Upper lobe of right lung (tissue), 1 donor: Measurements from ENCODE around the gene HIVEP3. TPM values are rescaled to one million over a fixed set of nuclear protein-coding genes. Genes with fewer than 3 reads are reported as not detected.

Experiments
- ATAC-seq: fragments of 200-7000 bp; cut with Tn5 transposase; one replicate; pipeline ENCODE4 v1.9.1; 2020; ENCODE audit warnings: mild to moderate bottlenecking, moderate library complexity
- DNase-seq: peaks from one replicate; pipeline ENCODE4 v3.0.0-alpha.2; 2020
- H3K27ac ChIP-seq: fragments of 200-600 bp; one replicate; pipeline ENCODE4 v1.8.0; 2022
- H3K27me3 ChIP-seq: fragments of 200-600 bp; one replicate; pipeline ENCODE4 v1.8.0; 2022; ENCODE audit warnings: mild to moderate bottlenecking
- H3K36me3 ChIP-seq: fragments of 200-600 bp; one replicate; pipeline ENCODE4 v1.8.0; 2022
- H3K4me1 ChIP-seq: fragments of 200-600 bp; one replicate; pipeline ENCODE4 v1.8.0; 2022
- H3K4me3 ChIP-seq: fragments of 200-600 bp; one replicate; pipeline ENCODE4 v1.8.0; 2022; ENCODE audit warnings: mild to moderate bottlenecking
- H3K9me3 ChIP-seq: fragments of 200-600 bp; one replicate; pipeline ENCODE4 v1.8.0; 2022
- CTCF ChIP-seq: fragments of 200-600 bp; IDR thresholded peaks from one replicate; pipeline ENCODE4 v1.8.0; 2022; ENCODE audit warnings: antibody characterized with exemption
- intact Hi-C: fragments of 100-400 bp; cut with DNase I; formaldehyde crosslinking; loops from one replicate; pipeline ENCODE4 v1.11.0; 2022
- total RNA-seq: library from RNA; stranded (reverse); fragmentation: NEBNext Ultra II Directional; extraction: Animal tissue kit (Norgen Biotek cat#: 25700); gene quantifications from one replicate; pipeline ENCODE4 v1.2.1, GENCODE V29; 2021
- donor health status: DM: no; HTN: yes; CAD: no; lungs with severe emphysema.

The HIVEP3 gene
- total RNA-seq, 1 donor from 2014 or later: 16.6 TPM

- no peak for TF ChIP-seq CTCF
- intact Hi-C loops: no loop called here
- no peak for DNase-seq
- no peak for ATAC-seq
- Histone ChIP-seq H3K4me1 (peaks cover 27% of the 10 kb centered on the region), H3K27me3 (no peaks in the 10 kb centered on the region), H3K9me3 (no peaks in the 10 kb centered on the region), H3K27ac (peak overlapping the region; percentile 74), H3K36me3 (no peaks in the 10 kb centered on the region), H3K4me3 (no peak overlapping the region)
Measured at GRCh38 chr1:41804176-41804575, 114.5 kb downstream of the HIVEP3 start.

- intact Hi-C loops: no loop called here
- Histone ChIP-seq H3K36me3 (no peaks in the 10 kb centered on the region), H3K9me3 (no peaks in the 10 kb centered on the region), H3K27ac (peak overlapping the region; percentile 74), H3K27me3 (no peaks in the 10 kb centered on the region), H3K4me3 (no peak overlapping the region), H3K4me1 (peaks cover 27% of the 10 kb centered on the region)
- ATAC-seq: no peak
- no peak for DNase-seq
- no peak for TF ChIP-seq CTCF
Measured at GRCh38 chr1:41803656-41804055, 115.1 kb downstream of the HIVEP3 start.

GRCh38 chr1:41802532-41803501, 115.9 kb downstream of the HIVEP3 start:
- Histone ChIP-seq H3K36me3 (no peaks in the 10 kb centered on the region), H3K9me3 (no peaks in the 10 kb centered on the region), H3K27ac (peak overlapping the region; percentile 74), H3K27me3 (no peaks in the 10 kb centered on the region), H3K4me3 (no peak overlapping the region), H3K4me1 (peaks cover 27% of the 10 kb centered on the region)
- intact Hi-C loops: no loop called here
- DNase-seq: peak; percentile 79
- TF ChIP-seq CTCF: no peak
- peak; percentile 91 for ATAC-seq

GRCh38 chr1:41800311-41800829, 118.4 kb downstream of the HIVEP3 start:
- intact Hi-C loops: no loop called here
- no peaks in the 10 kb centered on the region for H3K9me3 ChIP-seq
- TF ChIP-seq CTCF: no peak
- H3K4me1 ChIP-seq: peaks cover 27% of the 10 kb centered on the region
- peak; percentile 77 for DNase-seq
- H3K27ac ChIP-seq: no peak overlapping the region
- ATAC-seq: peak; percentile 56
- H3K27me3 ChIP-seq: no peaks in the 10 kb centered on the region
- H3K4me3 ChIP-seq: no peak overlapping the region
- H3K36me3 ChIP-seq: no peaks in the 10 kb centered on the region

- peaks cover 27% of the 10 kb centered on the region for H3K4me1 ChIP-seq
- H3K9me3 ChIP-seq: no peaks in the 10 kb centered on the region
- H3K27me3 ChIP-seq: no peaks in the 10 kb centered on the region
- intact Hi-C loops: no loop called here
- H3K4me3 ChIP-seq: no peak overlapping the region
- TF ChIP-seq CTCF: no peak
- no peak for DNase-seq
- no peaks in the 10 kb centered on the region for H3K36me3 ChIP-seq
- no peak overlapping the region for H3K27ac ChIP-seq
- ATAC-seq: no peak
Measured at GRCh38 chr1:41799723-41800122, 119.0 kb downstream of the HIVEP3 start.
